ENCODE measurements around the gene PCMTD2.

GRCh38 chr20:64217539-64218221 lies 37.9 kb upstream of the PCMTD2 start:
- TF ChIP-seq, protein P1, sequence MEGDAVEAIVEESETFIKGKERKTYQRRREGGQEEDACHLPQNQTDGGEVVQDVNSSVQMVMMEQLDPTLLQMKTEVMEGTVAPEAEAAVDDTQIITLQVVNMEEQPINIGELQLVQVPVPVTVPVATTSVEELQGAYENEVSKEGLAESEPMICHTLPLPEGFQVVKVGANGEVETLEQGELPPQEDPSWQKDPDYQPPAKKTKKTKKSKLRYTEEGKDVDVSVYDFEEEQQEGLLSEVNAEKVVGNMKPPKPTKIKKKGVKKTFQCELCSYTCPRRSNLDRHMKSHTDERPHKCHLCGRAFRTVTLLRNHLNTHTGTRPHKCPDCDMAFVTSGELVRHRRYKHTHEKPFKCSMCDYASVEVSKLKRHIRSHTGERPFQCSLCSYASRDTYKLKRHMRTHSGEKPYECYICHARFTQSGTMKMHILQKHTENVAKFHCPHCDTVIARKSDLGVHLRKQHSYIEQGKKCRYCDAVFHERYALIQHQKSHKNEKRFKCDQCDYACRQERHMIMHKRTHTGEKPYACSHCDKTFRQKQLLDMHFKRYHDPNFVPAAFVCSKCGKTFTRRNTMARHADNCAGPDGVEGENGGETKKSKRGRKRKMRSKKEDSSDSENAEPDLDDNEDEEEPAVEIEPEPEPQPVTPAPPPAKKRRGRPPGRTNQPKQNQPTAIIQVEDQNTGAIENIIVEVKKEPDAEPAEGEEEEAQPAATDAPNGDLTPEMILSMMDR (IDR thresholded peaks at IDR 0.05 in 2 of 3, conservative IDR thresholded peaks at IDR 0.05 in 1 of 3; ENCODE audit: control insufficient read depth in 2 of 3, extremely low read depth in 1 of 3, insufficient read depth in 1 of 3, low read depth in 3 of 3, low read length in 3 of 3) = no peak
- TF ChIP-seq FOXM1 (IDR thresholded peaks at IDR 0.05; ENCODE audit: low read depth, low read length) = no peak
- TF ChIP-seq CHD2 (IDR thresholded peaks at IDR 0.05; ENCODE audit: borderline replicate concordance, low read depth, low read length) = no peak
- TF ChIP-seq MAX (IDR thresholded peaks at IDR 0.05; ENCODE audit: low read depth, low read length) = no peak
- TF ChIP-seq CBFB (IDR thresholded peaks at IDR 0.05; ENCODE audit: low read depth) = no peak
- no peak for TF ChIP-seq USF1 (IDR thresholded peaks at IDR 0.05; ENCODE audit: borderline replicate concordance, extremely low read length, insufficient read depth, low read depth, low read length)
- TF ChIP-seq POLR2A (IDR thresholded peaks at IDR 0.05; ENCODE audit: low read depth, low read length) = no peak
- TF ChIP-seq SUPT20H (IDR thresholded peaks at IDR 0.05; ENCODE audit: borderline replicate concordance, control insufficient read depth, low read depth, low read length) = no peak
- TF ChIP-seq JUND (IDR thresholded peaks at IDR 0.05; ENCODE audit: low read depth, low read length) = no peak

Measured in GM12878 (cell line).